COR-L47 (cell line): ENCODE measurements around the gene JARID2.

Source experiments
- DNase-seq: peaks from one replicate; lab custom pipeline; 2025; lab: John Stamatoyannopoulos, UW

JARID2 gene

DNA sequence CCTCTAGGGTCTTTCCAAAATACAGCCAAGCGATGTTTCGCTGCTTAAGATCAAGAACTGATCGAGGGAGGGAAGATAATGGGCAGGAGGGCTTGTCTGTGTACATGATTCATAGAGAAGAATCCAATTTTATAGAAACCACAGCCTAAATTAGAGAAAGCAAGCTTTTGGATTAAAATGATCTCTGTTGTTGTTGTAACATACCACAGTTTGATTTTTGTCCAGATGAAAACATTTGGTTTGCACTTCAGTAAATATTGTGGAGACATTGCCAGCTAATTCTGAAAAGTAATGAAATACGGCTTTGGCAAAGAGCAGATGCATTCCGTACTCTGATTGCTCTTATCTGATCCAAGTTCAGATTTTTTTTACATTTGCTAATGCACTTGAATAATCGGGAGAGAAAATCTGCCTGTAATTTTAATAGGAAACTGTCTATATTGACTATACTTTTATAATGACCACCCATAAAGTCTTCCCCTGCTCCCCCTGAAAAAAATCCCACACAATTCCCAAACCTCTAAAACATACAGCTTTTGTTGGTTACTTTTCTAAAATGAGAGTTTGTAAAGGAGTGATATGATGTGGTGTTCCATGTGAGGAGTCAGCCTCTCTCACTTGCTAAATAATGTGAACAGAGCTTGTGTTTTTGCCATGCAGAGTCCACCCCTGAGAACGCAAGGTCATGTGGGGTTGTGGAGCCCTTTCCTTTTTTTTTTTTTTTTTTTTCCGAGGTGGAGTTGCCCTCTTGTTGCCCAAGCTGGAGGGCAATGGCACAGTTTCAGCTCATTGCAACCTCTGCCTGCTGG lies 217.1 kb downstream of the JARID2 start:
- no peak for DNase-seq

DNA sequence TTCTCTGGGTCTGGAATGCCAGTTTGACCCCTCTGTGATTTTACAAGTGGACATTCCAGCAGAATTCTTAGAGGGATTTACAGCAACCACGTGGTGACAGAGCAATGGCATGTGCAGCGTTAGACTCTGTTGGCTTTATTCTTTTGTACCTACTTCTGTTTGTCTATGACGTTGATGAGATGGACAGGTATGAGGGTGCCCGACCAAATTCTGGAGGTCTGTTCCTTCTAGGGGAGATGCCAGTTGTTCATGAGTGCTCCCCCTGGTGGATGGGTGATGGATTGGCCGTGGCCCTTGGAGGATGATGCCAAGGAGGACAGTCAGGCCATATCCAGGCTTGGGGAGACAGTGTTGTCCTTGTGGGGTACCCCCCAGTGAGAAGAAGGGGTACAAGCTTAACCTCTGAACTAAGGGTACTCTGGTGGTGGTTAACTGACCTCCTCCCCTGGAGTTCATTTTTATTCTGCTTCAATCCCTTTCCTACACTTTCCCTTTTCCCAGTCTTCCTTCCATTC lies 218.4 kb downstream of the JARID2 start:
- DNase-seq: no peak

DNA sequence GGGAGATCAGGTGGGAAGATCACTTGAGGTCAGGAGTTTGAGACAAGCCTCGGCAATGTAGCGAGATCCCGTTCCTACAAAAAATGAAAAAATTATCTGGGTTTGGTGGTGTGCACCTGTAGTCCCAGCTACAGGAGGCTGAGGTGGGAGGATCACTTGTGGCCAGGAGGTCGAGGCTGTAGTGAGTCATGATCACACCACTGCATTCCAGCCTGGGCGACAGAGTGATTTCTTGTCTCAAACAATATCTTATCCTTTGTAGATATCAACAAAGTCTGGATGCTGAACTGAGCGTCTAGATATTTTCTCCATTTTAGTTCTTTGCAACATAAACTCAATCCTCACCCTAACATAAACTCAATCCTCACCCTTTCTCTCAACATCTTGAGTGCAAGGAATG lies 219.3 kb downstream of the JARID2 start:
- DNase-seq: no peak

DNA sequence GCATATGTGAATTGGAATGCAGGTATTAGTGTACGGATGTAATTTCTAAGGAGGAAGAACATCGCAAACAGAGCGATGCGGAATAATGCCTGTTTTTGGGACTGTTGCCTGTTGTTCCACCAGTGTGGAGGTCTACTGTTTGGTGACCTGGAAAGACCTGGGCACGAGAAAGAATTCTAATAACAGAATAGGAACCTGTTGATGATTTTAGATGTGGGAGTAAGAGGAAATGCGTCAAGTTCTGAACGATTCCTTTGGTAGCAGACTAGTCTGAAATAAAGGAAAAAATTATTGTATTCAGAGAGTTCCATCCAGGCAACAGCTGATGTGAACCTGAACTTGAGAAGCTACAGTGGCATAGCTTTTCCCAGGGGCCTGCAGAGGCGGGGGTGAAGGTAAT lies 224.9 kb downstream of the JARID2 start:
- no peak for DNase-seq

DNA sequence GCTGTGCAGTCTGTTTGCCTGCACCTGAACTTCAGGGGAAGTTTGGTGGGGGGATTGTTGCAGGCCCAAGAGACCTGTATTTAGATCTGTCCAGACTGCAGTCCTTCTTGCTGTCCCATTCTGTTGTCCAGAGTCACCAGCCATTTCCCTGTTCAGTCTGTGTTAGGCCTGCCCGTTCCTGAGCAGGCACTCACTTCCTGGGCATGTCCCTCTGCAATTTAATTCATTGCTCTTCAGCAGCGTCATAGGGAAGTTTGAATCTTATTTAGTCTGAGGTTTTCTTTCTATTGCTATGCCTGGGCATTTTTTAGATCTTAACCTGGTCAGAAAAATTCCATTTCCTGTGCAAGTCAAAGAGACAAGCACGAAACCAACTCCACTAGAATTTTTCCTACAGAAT lies 226.8 kb downstream of the JARID2 start:
- no peak for DNase-seq

DNA sequence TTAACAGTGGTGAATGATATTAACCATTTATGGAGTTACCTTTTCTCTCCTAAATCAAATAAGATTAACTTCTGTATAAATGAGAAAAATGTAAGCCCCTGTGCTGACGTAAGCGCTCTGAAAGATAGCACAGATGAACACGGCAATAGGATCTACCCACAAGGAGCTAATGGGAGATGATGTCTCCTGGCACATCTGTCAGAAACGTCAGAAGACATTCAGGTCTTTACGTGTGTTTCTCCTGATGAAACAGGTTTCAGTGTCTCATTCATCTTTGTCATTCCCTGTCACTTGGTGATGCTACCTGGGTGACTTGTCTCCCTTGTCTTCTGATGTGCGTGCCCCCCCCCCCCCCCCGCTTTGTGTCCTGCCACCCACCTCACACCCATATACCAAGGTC lies 227.3 kb downstream of the JARID2 start:
- no peak for DNase-seq

DNA sequence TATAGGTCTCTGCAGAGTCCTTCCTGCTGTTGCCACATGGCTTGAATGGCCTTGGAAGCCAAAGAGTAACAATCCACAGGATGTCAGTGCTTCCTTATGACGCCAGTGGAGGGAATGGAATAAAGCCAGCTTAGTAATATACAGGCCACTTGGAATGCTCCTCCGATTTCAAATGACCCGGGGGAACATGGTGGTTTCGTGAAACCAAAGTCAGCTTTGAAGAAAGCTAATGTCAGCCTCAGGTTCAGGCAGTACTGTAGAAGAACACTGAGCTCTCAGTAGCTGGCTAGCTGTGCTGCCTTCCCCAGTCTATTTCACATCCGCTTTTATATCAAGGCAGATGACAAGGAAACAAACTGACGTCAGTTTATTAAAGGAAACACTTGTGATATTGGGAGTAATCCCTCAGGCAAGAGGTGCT lies 227.9 kb downstream of the JARID2 start:
- DNase-seq: no peak

DNA sequence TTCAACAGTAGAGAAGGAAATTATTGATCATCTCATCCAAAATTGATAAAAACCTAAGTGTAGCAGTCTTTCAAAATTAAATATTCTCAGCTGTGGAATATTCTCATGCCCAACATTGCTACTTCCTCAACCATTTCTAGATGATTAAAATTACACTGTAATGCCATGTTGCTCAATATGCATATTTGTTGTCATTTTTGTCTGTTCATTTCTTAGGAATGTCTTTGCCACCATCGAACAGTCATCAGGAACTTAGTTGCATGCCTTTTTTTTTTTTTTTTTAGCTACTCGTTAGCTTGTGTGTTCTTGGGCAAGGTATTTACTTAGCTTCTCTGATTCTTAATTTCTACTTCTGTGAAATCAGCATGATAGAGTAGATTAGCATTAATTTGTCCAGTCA lies 228.3 kb downstream of the JARID2 start:
- DNase-seq: no peak

DNA sequence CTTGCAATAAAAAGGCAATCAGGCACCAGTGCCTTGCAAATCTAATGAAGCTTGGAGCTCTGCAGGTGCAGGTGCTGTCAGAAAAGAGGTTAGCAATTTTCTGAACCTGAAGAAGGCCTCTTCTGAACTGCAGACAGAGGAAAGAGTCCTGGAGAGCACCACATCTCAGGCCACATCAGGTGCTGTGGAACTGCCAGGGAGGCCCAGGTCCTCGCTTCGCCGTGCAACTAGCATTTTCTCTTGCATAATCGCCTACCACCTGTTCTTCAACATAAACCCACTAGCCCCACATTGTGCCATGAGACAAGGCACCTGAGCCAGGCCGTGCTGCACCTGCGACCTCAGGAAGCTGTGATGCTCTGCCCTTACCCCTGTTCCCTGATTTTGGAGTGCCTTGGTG lies 229.4 kb downstream of the JARID2 start:
- DNase-seq: no peak

DNA sequence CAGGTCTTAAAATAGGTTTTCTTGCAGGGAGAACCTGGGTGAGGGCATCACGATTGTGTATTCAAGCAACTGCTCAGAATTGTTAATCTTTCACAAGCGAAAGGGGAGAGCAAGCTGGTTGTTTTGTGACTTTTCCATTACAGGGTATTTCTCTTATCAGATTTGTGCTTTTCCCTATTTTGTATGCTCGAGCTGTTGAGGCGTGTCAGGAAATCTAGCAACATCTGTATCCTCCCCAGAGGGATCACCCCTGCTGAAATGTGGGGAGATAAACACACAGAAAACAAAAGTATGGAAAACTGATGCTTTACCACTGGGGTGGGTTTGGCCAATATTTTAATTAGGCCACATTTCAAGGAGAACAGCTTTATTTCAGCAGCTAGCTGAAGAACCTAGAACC lies 230.0 kb downstream of the JARID2 start:
- no peak for DNase-seq

DNA sequence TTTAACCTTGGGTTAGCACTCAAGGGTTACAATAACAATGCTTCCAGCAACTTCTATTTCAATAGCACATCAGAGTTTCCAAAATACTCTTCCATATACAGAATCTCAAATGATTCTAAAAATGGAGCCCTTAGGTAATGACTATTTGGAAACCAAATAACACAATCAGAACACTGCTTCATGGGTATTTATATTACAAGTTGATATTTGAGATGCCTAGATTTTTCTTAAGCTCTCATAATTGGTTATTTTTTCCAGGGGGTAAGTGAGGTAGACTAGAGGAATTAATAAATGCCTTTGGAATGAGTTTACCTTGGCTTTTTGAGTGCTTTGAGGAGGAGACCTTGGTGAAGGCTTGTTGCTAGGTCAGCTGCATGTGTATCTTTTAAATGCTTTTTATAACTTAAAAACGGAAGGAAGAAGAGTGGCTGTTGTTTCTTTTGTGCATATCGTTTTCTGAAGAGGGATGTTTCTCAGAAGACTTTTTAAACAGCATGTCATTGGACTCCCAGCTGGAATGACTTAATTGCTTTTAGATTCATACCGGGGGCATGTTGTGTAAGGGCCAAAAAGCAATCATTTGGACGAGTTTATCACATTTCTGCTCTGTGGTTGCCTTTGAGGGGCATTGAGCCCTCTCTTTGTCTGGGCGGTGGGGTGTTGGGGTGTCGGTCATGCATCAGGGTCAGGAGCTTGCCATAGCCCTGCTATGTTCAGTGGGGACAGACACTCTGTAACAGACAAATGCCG lies 230.9 kb downstream of the JARID2 start:
- DNase-seq: no peak

DNA sequence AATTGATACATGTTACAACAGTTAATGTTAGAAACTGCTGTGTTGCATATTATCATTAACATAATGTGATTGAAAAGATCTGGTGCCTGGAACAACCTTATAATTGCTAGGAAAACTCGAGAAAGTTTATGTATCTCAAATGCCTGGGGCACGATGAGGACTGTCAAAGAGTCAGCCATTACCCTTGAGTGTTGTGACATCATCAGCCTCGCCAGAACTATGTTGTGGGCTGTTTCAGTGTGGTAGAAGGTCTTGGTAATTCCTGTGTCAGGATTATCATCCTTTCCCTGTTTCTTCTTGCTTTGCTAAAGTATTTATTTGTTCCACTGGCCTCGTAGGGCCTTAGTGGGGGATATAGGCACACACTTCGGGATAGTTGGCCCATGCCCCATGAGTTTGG lies 231.9 kb downstream of the JARID2 start:
- DNase-seq: no peak

DNA sequence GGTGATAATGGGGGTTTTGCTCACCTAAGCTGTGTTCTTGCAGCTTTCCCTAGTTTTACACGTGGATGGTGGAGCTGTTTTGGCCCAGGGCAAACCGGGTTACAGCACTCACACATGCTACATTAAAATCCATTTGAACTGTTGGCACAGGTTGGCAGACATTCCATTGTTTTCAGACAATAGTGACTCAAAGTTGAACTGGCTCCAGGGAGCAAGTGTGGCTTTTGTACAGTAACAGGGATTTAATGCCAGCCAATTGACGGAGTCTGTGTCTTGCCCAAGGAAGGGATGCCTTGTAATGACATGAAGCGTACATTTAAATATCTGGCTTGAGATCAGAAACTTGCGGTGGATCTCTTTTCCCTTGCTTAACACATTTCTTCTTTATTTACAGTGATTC lies 233.9 kb downstream of the JARID2 start:
- no peak for DNase-seq

DNA sequence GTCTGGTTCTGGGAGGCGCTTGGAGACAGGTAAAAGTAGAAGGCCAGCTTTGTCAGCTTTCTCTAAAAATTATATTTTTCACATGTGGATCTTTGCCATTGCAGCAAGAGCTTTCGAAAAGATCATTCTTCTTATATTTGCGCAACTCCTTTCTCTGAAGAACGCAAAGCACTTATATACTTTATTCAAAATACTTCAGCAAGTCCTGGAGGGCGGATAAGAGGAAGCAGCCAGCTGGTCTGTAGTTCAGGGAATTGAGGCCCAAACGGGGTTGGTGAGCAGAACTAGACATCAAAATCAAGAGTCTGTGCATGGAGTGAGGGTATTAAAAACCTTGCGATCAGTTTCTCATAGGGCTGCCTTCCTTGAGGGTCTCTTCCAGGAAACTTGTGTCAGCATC lies 234.7 kb downstream of the JARID2 start:
- DNase-seq: no peak

DNA sequence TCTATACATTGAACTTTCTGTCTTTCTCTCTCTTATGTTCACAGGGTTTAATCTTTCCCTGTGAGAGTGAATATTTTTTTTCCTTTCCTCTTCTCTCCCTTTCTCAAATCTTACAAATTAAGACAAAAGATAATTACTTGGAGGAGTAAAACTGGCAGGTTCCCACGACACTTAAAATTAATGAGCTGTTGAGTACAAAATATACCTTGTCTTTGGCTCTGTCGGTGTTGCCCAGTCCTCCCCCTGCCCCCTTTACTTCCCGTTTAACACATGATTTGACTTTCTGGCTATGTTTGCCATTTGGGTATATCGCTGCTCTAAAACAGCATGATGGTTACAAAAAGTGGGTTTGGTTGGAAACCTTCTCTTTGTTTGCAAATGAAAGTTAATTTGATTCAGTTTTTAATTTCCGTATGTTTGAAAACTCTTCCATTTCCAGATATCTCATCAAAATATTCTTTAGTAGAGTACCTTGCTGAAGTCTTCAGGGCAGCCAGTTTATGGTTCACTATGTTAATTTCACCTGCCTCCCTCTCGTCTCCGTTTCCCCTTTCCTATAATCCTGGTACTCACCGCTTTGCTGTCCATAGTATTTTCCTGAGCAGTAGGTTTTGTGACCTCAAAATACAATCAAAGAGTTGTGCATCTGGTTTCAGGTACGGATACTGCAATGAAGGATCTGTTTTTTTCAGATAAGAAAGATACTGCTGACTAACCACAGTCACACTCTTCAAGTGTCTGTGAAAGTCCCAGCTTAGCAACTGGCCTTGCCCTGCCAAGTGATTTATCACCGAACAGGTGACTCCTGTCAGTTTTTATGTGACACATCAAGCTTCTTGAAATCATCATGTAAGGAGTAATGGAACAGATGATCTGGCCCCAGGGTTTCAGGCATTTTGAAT lies 235.8 kb downstream of the JARID2 start:
- no peak for DNase-seq

DNA sequence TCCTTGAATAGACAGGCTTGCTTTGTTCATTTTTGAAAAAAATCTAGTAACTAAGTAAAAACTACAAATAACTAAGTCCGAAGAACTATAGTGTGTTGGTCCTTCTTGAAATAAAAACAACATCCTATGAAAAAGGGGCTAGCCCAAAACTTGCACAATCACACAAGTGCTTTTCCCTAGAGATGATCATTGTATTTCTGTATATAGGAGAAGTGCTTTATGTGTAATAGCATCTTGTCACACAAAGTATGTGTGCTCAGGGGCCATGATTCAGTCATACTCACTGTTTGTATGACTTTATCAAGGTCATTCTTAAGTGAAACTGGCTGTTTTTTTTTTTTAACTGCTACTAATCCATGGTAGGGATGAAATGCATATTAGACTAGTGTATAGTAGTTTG lies 237.2 kb downstream of the JARID2 start:
- DNase-seq: no peak

DNA sequence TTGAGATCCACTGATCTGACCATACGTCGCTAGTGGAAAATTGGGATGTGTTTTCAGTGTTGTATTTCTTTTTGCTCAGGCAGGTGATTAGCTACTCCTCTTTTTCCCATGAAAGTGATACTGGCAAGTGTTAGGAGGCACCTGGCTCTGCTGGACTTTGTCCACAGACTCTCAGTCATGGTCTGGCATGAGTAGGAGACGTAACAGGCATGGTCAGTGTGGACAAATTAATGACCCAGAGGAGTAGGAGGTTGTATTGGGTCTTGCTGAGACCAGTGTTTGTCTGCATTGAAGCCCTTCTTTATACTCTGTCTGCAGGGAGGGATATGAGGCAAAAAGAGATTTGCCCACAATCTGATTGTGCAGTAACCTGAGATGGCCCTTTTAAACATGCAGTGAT lies 238.3 kb downstream of the JARID2 start:
- no peak for DNase-seq

DNA sequence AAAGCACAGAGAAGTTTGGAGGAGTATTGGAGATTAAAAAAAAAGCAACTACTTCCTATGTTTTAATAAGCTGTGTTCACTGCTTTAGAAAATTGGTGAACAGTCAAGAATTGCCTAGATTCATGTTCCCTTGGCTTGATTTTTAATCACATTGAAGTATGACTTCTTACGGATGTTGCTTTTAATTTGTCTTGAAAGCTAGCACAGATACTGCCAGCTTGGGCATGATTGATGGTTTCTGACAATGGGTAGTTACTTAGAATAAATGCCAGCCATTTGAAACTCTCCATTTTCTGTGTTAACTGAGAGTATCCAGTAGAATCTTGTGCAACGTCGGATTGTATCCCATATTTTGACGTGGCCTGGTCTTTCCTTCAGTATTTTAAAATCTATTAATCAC lies 239.0 kb downstream of the JARID2 start:
- DNase-seq: no peak

DNA sequence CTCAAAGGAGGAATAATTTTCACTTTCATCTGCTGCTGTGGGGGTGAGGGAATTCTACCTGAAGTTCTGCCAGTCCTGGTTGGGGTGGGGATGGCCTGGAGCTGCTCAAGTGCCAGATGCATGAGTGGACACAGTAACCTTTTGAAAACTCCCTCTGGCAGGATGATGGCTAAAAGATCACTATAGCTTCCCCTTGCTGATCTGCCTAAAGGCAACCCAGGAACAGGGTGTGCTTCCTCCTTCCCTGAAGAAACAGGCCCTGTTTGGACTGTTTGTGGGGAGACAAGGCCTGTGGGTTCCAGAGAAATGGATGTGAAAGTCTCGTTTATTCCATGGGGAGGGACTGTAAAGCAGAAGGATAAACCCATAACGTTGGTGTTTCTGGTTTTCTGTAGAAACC lies 240.1 kb downstream of the JARID2 start:
- DNase-seq: no peak

DNA sequence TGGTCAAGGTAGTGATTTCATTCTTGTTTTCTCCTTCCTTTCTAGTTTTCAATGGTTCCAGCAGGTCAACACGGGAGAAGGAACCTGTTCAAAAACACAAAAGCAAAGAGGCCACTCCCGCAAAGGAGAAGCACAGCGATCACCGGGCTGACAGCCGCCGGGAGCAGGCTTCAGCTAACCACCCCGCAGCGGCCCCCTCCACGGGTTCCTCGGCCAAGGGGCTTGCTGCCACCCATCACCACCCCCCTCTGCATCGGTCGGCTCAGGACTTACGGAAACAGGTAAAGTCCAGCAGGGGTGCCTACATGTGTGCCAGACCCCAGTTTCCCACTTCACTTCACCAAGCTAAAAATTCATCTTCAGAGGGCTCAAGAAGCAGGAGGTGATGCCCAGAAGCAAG lies 241.4 kb downstream of the JARID2 start:
- DNase-seq: no peak

DNA sequence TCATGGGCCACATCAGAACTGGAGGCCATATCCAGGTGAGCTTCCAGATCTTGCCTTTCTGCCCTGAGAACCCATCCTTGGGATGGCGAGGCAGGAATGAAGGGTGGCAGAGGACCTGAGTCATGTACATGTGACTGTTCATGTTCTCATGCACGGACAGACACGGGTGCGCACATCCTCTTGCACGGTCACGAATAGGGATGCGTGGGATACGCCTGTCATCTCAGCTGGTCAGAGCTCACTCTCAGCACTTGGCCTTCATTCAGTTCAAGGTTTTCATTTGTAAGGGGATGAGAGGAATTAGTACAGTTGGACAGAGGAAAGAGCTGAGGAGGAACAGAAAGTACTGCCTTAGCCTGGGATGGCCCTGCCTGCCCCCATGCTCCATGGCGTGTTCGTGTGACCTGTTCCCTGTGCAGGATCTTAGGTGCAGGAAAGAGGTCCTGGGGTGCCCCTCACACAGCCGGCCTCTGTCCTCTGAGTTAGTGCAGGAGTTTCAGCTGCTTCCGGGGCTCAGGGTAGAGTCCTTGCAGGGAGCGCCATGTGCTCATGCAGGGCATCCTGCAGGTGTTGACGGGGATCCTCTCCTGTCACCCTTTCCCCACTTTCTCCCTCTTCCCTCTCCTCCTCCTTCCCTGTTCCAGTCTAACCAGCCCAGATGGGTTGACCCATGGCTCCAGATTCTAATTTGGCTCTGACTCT lies 243.5 kb downstream of the JARID2 start:
- DNase-seq: no peak
